K562 (cell line): ENCODE results near the gene MAPK8IP1.

ENCODE experiments used
- CTCF ChIP-seq, 3 experiments: IDR thresholded peaks in 2 of 3; conservative IDR thresholded peaks in 1 of 3; 2 replicates each; pipeline ENCODE4 v1.5.1; 2011 to 2012; ENCODE audit warnings: low read length in 3 of 3, mild to moderate bottlenecking in 3 of 3, control low read depth in 2 of 3, improper control_type of control experiment in 1 of 3, inconsistent platforms in 1 of 3, low read depth in 1 of 3, mixed read lengths in 1 of 3, moderate library complexity in 1 of 3; ENCODE audit not compliant: insufficient read depth in 2 of 3
- DPF2 ChIP-seq: fragments of 450-650 bp; IDR thresholded peaks from 2 replicates; pipeline ENCODE4 v1.6.1; 2016
- HNRNPH1 ChIP-seq: fragments of 200-400 bp; formaldehyde crosslinking; optimal IDR thresholded peaks from 2 replicates; pipeline ENCODE3; 2017; ENCODE audit warnings: low read depth, mild to moderate bottlenecking, low read length, moderate library complexity
- LEF1 ChIP-seq: fragments of 450-650 bp; IDR thresholded peaks from 2 replicates; pipeline ENCODE4 v1.6.1; 2016; ENCODE audit warnings: mild to moderate bottlenecking
- ZBTB33 ChIP-seq: sonication (generic); formaldehyde crosslinking; IDR thresholded peaks from 2 replicates; pipeline ENCODE4 v1.8.1; 2023; ENCODE audit warnings: mild to moderate bottlenecking, missing genetic modification reagents
- ZFP36 ChIP-seq: fragments of 150-350 bp; IDR thresholded peaks from 2 replicates; pipeline ENCODE4 v1.6.1; 2018; ENCODE audit warnings: low read length, low read depth; ENCODE audit not compliant: partially characterized antibody

GRCh38 chr11:45884596-45885185, 760 bp upstream of the MAPK8IP1 start:
- TF ChIP-seq DPF2 (no peak), HNRNPH1 (no peak), LEF1 (no peak), ZBTB33 (CRISPR knock-in tag) (no peak), ZFP36 (no peak), CTCF (IDR thresholded peaks at IDR 0.05 in 2 of 3, conservative IDR thresholded peaks at IDR 0.05 in 1 of 3; ENCODE audit: insufficient read depth in 2 of 3, low read depth in 1 of 3, low read length in 3 of 3) (no peak)
